Fibroblast of villous mesenchyme (primary cell): ENCODE measurements around the gene RAD17. TPM values are rescaled to one million over a fixed set of nuclear protein-coding genes. Genes with fewer than 3 reads are reported as not detected.
"Not testable (repeated sequence)": the region's sequence is repeated elsewhere in the genome, so short reads cannot be mapped to it uniquely, and the experiment has no call there.

ENCODE experiments used
- DNase-seq: peaks from one replicate; pipeline ENCODE4 v3.0.0-alpha.2; 2010; ENCODE audit warnings: low read depth
- H3K4me3 ChIP-seq: 2 replicates; pipeline ENCODE4 v1.5.1; 2011; ENCODE audit warnings: low read depth, mild to moderate bottlenecking, low read length
- total RNA-seq: library from RNA; depleted of rRNA; stranded (reverse); fragments of >200 nt; gene quantifications from 2 replicates; pipeline ENCODE4 v1.2.3, GENCODE V29; 2012
- TF ChIP-seq, protein P1 (sequence below): IDR thresholded peaks from 2 replicates; pipeline ENCODE4 v1.5.1; 2012; ENCODE audit warnings: low read depth, mild to moderate bottlenecking, low read length; ENCODE audit not compliant: insufficient read depth

The RAD17 gene
- total RNA-seq, 1 donor, result 27.2 TPM

DNA sequence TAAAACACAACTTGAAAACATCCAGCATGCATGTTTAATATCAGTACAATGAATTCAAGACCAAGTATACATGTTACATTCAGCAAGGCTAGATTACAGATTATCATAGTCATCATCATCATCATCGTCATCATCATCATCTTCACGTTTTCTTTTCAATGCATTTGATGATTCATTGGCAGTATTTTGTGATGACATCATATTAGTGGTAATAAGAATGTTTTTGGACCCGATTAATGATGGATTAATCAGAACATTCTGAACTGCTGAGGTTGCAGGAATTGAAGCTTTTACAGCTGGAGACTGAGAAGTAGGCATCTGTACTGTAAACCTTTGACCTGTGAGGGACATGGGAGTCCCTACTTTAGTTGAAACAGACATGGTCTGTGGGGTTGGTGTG, 4.8 kb upstream of the RAD17 start:
- DNase-seq, result no peak
- H3K4me3 ChIP-seq, result no peak overlapping the region
- TF ChIP-seq, protein P1, sequence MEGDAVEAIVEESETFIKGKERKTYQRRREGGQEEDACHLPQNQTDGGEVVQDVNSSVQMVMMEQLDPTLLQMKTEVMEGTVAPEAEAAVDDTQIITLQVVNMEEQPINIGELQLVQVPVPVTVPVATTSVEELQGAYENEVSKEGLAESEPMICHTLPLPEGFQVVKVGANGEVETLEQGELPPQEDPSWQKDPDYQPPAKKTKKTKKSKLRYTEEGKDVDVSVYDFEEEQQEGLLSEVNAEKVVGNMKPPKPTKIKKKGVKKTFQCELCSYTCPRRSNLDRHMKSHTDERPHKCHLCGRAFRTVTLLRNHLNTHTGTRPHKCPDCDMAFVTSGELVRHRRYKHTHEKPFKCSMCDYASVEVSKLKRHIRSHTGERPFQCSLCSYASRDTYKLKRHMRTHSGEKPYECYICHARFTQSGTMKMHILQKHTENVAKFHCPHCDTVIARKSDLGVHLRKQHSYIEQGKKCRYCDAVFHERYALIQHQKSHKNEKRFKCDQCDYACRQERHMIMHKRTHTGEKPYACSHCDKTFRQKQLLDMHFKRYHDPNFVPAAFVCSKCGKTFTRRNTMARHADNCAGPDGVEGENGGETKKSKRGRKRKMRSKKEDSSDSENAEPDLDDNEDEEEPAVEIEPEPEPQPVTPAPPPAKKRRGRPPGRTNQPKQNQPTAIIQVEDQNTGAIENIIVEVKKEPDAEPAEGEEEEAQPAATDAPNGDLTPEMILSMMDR, result no peak

DNA sequence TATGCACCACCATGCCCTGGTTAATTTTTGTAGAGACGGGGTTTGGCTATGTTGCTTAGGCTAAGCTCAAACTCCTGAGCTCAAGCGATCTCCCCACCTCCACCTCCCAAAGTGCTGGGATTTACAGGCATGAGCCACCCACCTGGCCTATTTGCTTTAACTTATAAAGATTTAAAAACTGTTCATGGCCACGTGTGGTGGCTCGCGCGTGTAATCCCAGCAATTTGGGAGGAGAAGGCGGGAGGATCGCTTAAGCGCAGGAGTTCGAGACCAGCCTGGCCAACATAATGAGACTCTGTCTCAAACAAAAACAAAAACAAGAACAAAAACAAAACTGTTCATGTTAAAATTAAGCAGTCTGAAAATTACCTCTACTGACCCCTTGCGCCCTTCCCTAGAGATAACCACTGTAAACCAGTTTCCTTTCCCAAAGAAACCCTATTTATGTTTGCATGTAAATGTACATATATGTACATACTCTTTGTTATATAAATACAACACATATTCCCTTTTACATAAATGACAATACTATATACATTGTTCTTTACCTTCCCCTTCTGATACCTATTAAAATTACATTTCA, 1.8 kb upstream of the RAD17 start:
- TF ChIP-seq, protein P1, result no peak
- DNase-seq, result no peak
- peak overlapping the region; percentile 90 for H3K4me3 ChIP-seq

DNA sequence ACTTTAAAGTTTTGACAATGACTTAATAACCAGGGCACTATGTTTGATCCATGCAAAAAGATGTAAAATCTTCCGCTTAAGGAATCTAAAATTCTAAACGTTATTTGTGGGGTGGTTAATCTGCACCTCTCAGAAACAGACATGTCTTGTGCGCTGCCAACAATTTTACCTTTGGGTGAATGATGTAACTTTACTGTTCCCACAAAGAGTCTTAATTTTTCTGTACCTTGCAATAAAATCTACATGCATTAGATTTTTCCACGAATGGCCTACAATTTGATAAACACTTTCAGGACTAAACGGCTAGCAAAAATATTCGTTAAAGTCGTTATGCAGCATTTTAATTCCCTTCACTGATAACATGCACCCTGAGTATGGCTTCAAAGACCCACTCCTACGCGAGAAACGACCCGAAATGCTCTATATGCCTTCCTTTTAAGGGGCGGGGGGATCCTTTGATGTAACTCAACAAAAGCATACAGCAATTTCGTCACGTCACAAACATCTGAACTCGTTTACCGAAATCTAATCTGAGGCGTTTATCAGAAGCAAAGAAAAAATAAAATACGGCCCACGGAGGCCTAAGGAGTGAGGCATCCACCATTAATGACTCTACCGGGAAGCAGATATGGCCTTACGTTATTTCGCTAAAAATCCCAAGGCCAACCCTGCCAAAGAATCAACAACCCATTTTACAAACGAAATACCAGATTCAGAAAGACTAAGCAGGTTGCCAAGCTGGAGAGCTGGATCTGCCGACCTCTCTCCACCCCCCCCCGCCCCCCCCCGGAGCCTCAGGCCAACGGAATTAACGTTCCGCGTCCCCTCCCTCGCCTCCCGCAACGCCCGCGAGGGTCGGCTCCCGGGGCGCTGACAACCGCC, 919 bp upstream of the RAD17 start:
- TF ChIP-seq, protein P1, result no peak

DNA sequence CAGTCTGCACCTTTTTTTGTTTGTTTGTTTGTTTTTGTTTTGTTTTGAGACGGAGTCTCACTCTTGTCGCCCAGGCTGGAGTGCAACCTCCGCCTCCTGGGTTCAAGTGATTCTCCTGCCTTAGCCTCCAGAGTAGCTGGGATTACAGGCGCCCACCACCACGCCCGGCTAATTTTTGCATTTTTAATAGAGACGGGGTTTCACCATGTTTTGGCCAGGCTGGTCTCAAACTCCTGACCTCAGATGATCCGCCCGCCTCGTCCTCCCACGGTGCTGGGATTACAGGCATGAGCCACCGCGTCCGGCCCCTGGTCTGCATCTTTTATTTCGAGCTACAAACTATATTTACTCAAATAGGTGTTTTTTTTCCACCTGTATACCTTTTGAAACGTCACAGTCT, 717 bp downstream of the RAD17 start:
- peak overlapping the region; percentile 90 for H3K4me3 ChIP-seq
- not testable (repeated sequence) for DNase-seq

More for the DNA sequence above, 919 bp upstream of the RAD17 start:
- peak; percentile 58 for DNase-seq
- H3K4me3 ChIP-seq, result peak overlapping the region; percentile 90

DNA sequence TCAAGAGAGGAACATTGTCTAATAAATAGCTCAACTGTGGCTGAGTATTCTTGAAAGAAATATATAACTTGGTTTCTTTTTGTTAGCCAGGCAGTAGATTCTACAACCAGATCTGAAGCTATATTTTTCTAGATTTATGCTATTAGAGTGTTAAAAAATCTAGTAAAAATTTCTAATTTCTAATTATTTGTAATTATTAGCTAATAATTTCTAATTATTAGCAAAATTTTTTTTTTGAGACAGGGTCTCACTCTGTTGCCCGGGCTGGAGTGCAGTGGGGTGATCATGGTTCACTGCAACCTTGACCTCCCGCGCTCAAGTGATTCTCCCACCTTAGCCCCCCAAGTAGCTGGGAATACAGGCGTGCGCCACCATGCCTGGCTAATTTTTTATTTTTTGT, 2.8 kb downstream of the RAD17 start:
- no peak for DNase-seq

DNA sequence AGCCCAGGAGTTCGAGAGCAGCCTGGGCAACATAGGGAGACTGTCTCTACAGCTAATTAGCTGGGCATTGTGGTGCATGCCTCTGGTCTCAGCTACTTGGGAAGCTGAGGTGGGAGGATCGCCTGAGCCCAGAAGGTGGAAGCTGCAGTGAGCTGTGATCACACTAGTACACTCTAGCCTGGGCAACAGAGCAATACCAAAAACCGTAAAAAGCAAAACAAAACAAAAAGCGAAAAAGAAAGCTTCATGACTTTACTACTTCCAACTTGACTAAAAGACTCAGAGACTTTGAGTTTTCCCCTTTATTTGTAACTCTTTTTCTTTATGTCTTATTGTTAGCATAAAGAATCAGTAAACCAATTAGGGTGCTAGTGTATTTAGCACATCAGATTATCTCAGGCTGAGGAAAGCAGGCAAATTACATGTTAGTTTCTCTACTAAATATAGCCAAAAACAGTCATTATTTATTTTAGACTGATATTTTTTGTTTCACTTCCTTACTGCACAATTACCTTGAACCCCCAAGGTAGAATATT, 5.4 kb downstream of the RAD17 start:
- no peak for DNase-seq
- H3K4me3 ChIP-seq, result no peak overlapping the region
- TF ChIP-seq, protein P1, result no peak

More for the DNA sequence above, 2.8 kb downstream of the RAD17 start:
- TF ChIP-seq, protein P1, result no peak
- H3K4me3 ChIP-seq, result no peak overlapping the region

DNA sequence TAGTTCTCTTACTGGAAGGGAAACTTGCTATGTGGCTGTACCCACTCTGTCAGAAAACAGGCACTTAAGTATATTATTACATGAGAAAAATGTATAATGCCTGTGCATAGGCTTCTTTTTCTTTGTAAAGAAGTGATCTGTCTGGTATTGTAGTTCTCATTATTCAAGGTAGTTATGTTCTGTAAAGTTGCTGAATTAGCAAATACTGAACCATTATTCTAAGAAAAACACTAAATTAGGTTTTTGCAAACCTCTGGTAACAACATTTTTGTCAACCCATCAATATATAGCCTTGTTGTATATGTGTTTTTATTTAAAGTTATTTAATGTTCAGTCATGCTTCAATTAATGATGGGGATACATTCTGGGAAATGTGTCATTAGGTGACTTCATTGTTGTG, 8.8 kb downstream of the RAD17 start:
- H3K4me3 ChIP-seq, result no peak overlapping the region
- DNase-seq, result no peak
- TF ChIP-seq, protein P1, result no peak
